Measurements from ENCODE around the gene TUBB4A.

Gene TUBB4A

GRCh38 chr19:6534451-6535093 lies 32.5 kb upstream of the TUBB4A start:
- TF ChIP-seq, protein P1, sequence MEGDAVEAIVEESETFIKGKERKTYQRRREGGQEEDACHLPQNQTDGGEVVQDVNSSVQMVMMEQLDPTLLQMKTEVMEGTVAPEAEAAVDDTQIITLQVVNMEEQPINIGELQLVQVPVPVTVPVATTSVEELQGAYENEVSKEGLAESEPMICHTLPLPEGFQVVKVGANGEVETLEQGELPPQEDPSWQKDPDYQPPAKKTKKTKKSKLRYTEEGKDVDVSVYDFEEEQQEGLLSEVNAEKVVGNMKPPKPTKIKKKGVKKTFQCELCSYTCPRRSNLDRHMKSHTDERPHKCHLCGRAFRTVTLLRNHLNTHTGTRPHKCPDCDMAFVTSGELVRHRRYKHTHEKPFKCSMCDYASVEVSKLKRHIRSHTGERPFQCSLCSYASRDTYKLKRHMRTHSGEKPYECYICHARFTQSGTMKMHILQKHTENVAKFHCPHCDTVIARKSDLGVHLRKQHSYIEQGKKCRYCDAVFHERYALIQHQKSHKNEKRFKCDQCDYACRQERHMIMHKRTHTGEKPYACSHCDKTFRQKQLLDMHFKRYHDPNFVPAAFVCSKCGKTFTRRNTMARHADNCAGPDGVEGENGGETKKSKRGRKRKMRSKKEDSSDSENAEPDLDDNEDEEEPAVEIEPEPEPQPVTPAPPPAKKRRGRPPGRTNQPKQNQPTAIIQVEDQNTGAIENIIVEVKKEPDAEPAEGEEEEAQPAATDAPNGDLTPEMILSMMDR (IDR thresholded peaks at IDR 0.05; ENCODE audit: extremely low read depth, missing control alignments), result no peak

DNA sequence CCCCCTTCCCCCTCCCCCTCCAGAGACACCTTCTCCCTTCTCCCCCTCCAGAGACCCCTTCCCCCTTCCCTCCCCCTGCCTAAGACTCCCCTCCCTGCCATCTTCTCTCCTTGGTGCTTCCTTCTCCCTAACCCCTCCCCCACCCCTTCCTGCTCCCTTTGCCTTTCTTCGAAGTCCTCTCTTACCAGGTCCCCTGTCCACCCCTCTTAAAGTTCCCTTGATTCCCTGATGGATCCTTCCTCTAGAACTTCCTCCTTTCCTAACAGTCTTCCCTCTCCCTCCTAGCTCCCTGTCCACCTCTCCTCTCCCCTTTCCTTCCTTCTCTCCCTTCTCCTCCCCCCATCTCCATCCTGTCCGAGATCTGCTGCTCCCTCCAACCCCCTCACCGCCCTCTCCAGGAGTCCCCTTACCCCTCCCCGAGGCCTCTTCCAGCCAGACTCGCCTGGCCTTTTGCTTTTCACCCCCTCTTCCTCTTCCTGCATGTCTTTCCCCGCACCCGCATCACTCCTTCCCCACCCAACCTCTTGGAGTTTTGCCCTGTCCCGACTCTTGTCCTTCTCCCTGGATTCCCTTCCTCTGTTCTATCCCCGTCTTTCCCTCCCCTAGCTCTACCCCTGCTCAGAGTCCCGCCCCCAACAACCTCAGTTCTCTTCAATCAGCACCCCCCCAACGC lies 31.8 kb upstream of the TUBB4A start:
- no peak for DNase-seq (ENCODE audit: low spot score)

More at GRCh38 chr19:6534451-6535093, 32.5 kb upstream of the TUBB4A start:
- DNase-seq (ENCODE audit: low spot score), result no peak

GRCh38 chr19:6533000-6533328 lies 30.9 kb upstream of the TUBB4A start:
- DNase-seq (ENCODE audit: low spot score), result no peak
- TF ChIP-seq, protein P1 (IDR thresholded peaks at IDR 0.05; ENCODE audit: extremely low read depth, missing control alignments), result no peak

More for the DNA sequence above, 31.8 kb upstream of the TUBB4A start:
- TF ChIP-seq, protein P1 (IDR thresholded peaks at IDR 0.05; ENCODE audit: extremely low read depth, missing control alignments), result no peak

DNA sequence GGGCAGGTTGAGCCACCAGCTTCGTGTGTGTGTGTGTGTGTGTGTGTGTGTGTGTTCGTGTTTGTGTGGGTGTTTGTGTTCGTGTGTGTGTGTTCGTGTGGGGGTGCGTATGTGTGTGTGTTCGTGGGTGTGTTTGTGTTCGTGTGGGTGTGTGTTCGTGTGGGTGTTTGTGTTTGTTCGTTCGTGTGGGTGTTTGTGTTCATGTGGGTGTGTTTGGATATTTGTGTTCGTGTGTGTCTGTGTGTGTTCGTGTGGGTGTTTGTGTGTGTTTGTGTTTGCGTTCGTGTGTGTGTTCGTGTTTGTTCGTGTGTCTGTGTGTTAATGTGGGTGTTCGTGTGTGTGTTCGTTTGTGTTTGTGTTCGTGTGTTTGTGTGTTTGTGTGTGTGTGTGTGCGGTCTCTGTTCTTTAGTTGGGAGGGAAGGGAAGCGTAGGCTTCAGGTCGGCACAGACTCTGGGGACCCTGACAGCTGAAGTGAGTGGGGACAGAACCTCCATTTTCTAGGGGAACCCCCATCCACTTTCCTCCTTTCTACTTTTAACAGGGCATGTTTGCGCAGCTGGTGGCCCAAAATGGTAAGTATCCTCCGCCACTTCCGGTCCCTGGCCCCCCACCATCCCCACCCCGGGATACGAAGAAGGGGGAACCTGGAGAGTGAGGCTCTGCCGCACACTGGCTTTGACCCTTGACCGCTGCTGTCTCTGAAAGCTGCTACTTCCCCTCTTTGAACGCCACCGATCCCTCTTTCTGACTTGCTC lies 30.3 kb upstream of the TUBB4A start:
- TF ChIP-seq, protein P1 (IDR thresholded peaks at IDR 0.05; ENCODE audit: extremely low read depth, missing control alignments), result no peak
- peak; percentile 83 for DNase-seq (ENCODE audit: low spot score)

DNA sequence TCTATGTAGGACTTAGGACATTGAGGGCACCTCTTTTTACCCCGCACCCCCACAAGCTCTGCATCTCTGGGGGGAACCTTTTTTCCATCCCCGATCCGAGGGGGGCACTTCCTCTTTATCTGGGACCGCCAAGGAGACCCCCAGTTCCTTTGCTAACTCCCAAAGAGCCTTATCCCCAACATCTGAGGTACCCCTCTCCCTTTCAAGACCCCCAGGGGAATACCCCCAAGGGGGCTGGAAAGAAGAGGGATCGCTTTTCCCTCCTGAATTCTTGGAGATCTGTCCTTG lies 29.8 kb upstream of the TUBB4A start:
- DNase-seq (ENCODE audit: low spot score), result no peak
- TF ChIP-seq, protein P1 (IDR thresholded peaks at IDR 0.05; ENCODE audit: extremely low read depth, missing control alignments), result no peak

- TF ChIP-seq, protein P1 (IDR thresholded peaks at IDR 0.05; ENCODE audit: extremely low read depth, missing control alignments), result no peak
- DNase-seq (ENCODE audit: low spot score), result peak; percentile 36
Observed at GRCh38 chr19:6531163-6531955, 29.2 kb upstream of the TUBB4A start.
